Prostate gland (tissue), 2 donors: Measurements from ENCODE around the gene CYP46A1.
"Not testable (repeated sequence)": the region's sequence is repeated elsewhere in the genome, so short reads cannot be mapped to it uniquely, and the experiment has no call there.

Experiments used
- CTCF ChIP-seq, 4 experiments: fragments of 200-600 bp in 2 of 4; fragments of 450-650 bp in 2 of 4; sonication (generic) in 2 of 4; IDR thresholded peaks; 1 replicate in 3 of 4; 2 replicates in 1 of 4; pipeline ENCODE4 v1.5.1; 2016 to 2019; ENCODE audit warnings: antibody characterized with exemption in 4 of 4, mild to moderate bottlenecking in 2 of 4, moderate library complexity in 2 of 4
- POLR2A ChIP-seq: fragments of 450-650 bp; IDR thresholded peaks from one replicate; pipeline ENCODE4 v1.6.1; 2016; ENCODE audit warnings: antibody characterized with exemption, mild to moderate bottlenecking

DNA sequence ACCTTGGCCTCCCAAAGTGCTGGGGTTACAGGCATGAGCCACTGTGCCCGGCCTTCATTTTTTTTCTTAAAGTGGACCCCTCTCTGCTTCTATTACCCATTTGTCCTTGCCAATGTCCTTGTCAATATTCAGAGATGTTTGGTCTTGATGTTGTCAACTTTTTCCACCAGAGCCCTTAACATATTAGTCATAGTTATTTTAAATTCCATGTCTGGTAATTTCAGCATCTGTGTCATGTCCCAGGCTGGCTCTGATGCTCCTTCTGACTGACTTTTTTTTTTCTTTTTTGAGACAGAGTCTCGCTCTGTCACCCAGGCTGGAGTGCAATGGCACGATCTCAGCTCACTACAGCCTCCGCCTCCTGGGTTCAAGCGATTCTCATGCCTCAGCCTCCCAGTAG, 41.3 kb upstream of the CYP46A1 start:
- TF ChIP-seq CTCF (IDR thresholded peaks at IDR 0.05); POLR2A: not testable (repeated sequence)
